IPS-20b (cell line): ENCODE data around the gene PRSS56.
A peak's percentile ranks its signal among the peaks of the same experiment; 100 is the strongest.

Source experiments
- H3K27ac ChIP-seq: one replicate; pipeline ENCODE4 v1.5.1; 2013; ENCODE audit warnings: low read length
- H3K27me3 ChIP-seq: 2 replicates; pipeline ENCODE4 v1.6.1; 2013; ENCODE audit warnings: mild to moderate bottlenecking, low read length, inconsistent platforms; ENCODE audit not compliant: insufficient read depth
- H3K36me3 ChIP-seq: 2 replicates; pipeline ENCODE4 v1.6.1; 2013; ENCODE audit warnings: low read depth, mild to moderate bottlenecking, inconsistent platforms, low read length, moderate library complexity; ENCODE audit not compliant: insufficient read depth
- H3K4me1 ChIP-seq: 2 replicates; pipeline ENCODE4 v1.6.1; 2013; ENCODE audit warnings: mild to moderate bottlenecking, control low read depth, inconsistent platforms, low read length, moderate library complexity; ENCODE audit not compliant: insufficient read depth
- H3K4me3 ChIP-seq: 2 replicates; pipeline ENCODE4 v1.5.1; 2013; ENCODE audit warnings: mild to moderate bottlenecking, low read length, inconsistent platforms
- H3K9ac ChIP-seq: 2 replicates; pipeline ENCODE4 v1.6.1; 2013; ENCODE audit warnings: low read depth, mild to moderate bottlenecking, inconsistent platforms, low read length, moderate library complexity
- H3K9me3 ChIP-seq: 2 replicates; pipeline ENCODE4 v1.6.1; 2013; ENCODE audit warnings: mild to moderate bottlenecking, low read depth, low read length, inconsistent platforms; ENCODE audit not compliant: insufficient read depth

PRSS56 gene

GRCh38 chr2:232508251-232508650, 11.9 kb upstream of the PRSS56 start:
- no peak overlapping the region for H3K27ac ChIP-seq
- peaks cover 47% of the 10 kb centered on the region for H3K27me3 ChIP-seq
- no peaks in the 10 kb centered on the region for H3K36me3 ChIP-seq
- H3K4me1 ChIP-seq = peaks cover 6% of the 10 kb centered on the region; the same call in 1 of the 2 replicates
- no peak overlapping the region for H3K4me3 ChIP-seq
- no peaks in the 10 kb centered on the region for H3K9me3 ChIP-seq
- no peak overlapping the region for H3K9ac ChIP-seq

GRCh38 chr2:232511336-232511890, 8.8 kb upstream of the PRSS56 start:
- Histone ChIP-seq H3K27me3 (peaks cover 18% of the 10 kb centered on the region), H3K27ac (no peak overlapping the region), H3K9ac (no peak overlapping the region), H3K4me1 (no peaks in the 10 kb centered on the region; the same call in 1 of the 2 replicates), H3K4me3 (no peak overlapping the region), H3K36me3 (no peaks in the 10 kb centered on the region), H3K9me3 (no peaks in the 10 kb centered on the region)

GRCh38 chr2:232512602-232513001, 7.6 kb upstream of the PRSS56 start:
- H3K9ac ChIP-seq = no peak overlapping the region
- H3K9me3 ChIP-seq = no peaks in the 10 kb centered on the region
- peaks cover 13% of the 10 kb centered on the region for H3K27me3 ChIP-seq
- H3K36me3 ChIP-seq = no peaks in the 10 kb centered on the region
- no peaks in the 10 kb centered on the region for H3K4me1 ChIP-seq
- no peak overlapping the region for H3K4me3 ChIP-seq
- no peak overlapping the region for H3K27ac ChIP-seq

- Histone ChIP-seq H3K4me1 (no peaks in the 10 kb centered on the region), H3K27ac (no peak overlapping the region), H3K4me3 (no peak overlapping the region), H3K9ac (no peak overlapping the region), H3K36me3 (no peaks in the 10 kb centered on the region), H3K9me3 (no peaks in the 10 kb centered on the region), H3K27me3 (peaks cover 9% of the 10 kb centered on the region)
Observed at GRCh38 chr2:232513353-232513752, 6.8 kb upstream of the PRSS56 start.

- no peaks in the 10 kb centered on the region for H3K9me3 ChIP-seq
- no peak overlapping the region for H3K27ac ChIP-seq
- H3K4me3 ChIP-seq = no peak overlapping the region
- peaks cover 30% of the 10 kb centered on the region for H3K27me3 ChIP-seq
- no peaks in the 10 kb centered on the region for H3K36me3 ChIP-seq
- no peaks in the 10 kb centered on the region for H3K4me1 ChIP-seq
- no peak overlapping the region for H3K9ac ChIP-seq
Observed at GRCh38 chr2:232515639-232516038, 4.5 kb upstream of the PRSS56 start.

GRCh38 chr2:232516551-232516950, 3.6 kb upstream of the PRSS56 start:
- Histone ChIP-seq H3K4me3 (no peak overlapping the region), H3K27ac (no peak overlapping the region), H3K36me3 (no peaks in the 10 kb centered on the region), H3K4me1 (no peaks in the 10 kb centered on the region), H3K27me3 (peaks cover 39% of the 10 kb centered on the region), H3K9me3 (no peaks in the 10 kb centered on the region), H3K9ac (no peak overlapping the region)

GRCh38 chr2:232518844-232519243, 1.3 kb upstream of the PRSS56 start:
- Histone ChIP-seq H3K36me3 (no peaks in the 10 kb centered on the region), H3K27me3 (peaks cover 62% of the 10 kb centered on the region), H3K27ac (no peak overlapping the region), H3K4me1 (no peaks in the 10 kb centered on the region), H3K9ac (no peak overlapping the region), H3K4me3 (no peak overlapping the region), H3K9me3 (no peaks in the 10 kb centered on the region)

- no peaks in the 10 kb centered on the region for H3K36me3 ChIP-seq
- H3K27ac ChIP-seq = no peak overlapping the region
- peaks cover 76% of the 10 kb centered on the region for H3K27me3 ChIP-seq
- no peak overlapping the region for H3K4me3 ChIP-seq
- H3K9me3 ChIP-seq = no peaks in the 10 kb centered on the region
- no peak overlapping the region for H3K9ac ChIP-seq
- no peaks in the 10 kb centered on the region for H3K4me1 ChIP-seq
Observed at GRCh38 chr2:232520489-232520888, 301 bp downstream of the PRSS56 start.

- Histone ChIP-seq H3K36me3 (no peaks in the 10 kb centered on the region), H3K4me1 (no peaks in the 10 kb centered on the region), H3K9me3 (no peaks in the 10 kb centered on the region), H3K9ac (no peak overlapping the region), H3K27me3 (peaks cover 76% of the 10 kb centered on the region), H3K27ac (no peak overlapping the region), H3K4me3 (no peak overlapping the region)
Observed at GRCh38 chr2:232521098-232521497, 910 bp downstream of the PRSS56 start.

- no peak overlapping the region for H3K9ac ChIP-seq
- peaks cover 67% of the 10 kb centered on the region for H3K27me3 ChIP-seq
Observed at GRCh38 chr2:232521959-232522622, 1.9 kb downstream of the PRSS56 start.

GRCh38 chr2:232522623-232523401, 2.6 kb downstream of the PRSS56 start:
- H3K9me3 ChIP-seq = no peaks in the 10 kb centered on the region
- peaks cover 70% of the 10 kb centered on the region for H3K27me3 ChIP-seq
- no peaks in the 10 kb centered on the region for H3K36me3 ChIP-seq
- no peak overlapping the region; the same call in 1 of the 2 replicates for H3K4me3 ChIP-seq
- H3K27ac ChIP-seq = no peak overlapping the region
- H3K9ac ChIP-seq = no peak overlapping the region
- no peaks in the 10 kb centered on the region for H3K4me1 ChIP-seq

More at GRCh38 chr2:232521959-232522622, 1.9 kb downstream of the PRSS56 start:
- Histone ChIP-seq H3K9me3 (no peaks in the 10 kb centered on the region), H3K4me1 (no peaks in the 10 kb centered on the region), H3K27ac (no peak overlapping the region), H3K36me3 (no peaks in the 10 kb centered on the region), H3K4me3 (no peak overlapping the region; the same call in 1 of the 2 replicates)

GRCh38 chr2:232523402-232523681, 3.2 kb downstream of the PRSS56 start:
- Histone ChIP-seq H3K9ac (no peak overlapping the region), H3K9me3 (no peaks in the 10 kb centered on the region), H3K4me3 (peak overlapping the region; percentile 60), H3K27ac (no peak overlapping the region), H3K27me3 (peaks cover 75% of the 10 kb centered on the region), H3K36me3 (no peaks in the 10 kb centered on the region), H3K4me1 (no peaks in the 10 kb centered on the region)
